GM19023 (cell line): ENCODE measurements around the gene TTC3.

ENCODE experiments used
- ATAC-seq: cut with Tn5 transposase; IDR thresholded peaks from one replicate; pipeline ENCODE4 v1.9.1; 2021; ENCODE audit warnings: mild to moderate bottlenecking, moderate library complexity; ENCODE audit not compliant: unreplicated experiment

Gene TTC3

DNA sequence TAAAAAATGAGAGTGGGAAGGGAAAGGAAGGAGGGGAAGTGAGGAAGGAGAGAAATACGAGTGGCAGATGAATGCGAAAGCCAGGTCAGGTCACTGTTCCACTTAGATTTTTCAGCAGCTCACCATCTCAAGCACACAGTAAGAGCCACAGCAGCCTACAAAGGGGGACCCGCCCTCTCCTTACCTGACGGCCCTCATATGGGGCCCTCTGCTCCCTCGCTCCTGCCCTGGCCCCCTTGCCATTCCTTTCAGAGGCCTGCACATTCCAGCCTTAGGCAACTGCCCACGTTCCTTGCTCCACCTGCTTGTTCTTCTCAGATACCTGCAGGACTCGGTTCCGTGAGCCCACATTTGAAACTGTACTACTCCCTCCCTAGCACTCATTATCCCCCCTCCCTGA, 172.1 kb downstream of the TTC3 start:
- ATAC-seq = no peak

DNA sequence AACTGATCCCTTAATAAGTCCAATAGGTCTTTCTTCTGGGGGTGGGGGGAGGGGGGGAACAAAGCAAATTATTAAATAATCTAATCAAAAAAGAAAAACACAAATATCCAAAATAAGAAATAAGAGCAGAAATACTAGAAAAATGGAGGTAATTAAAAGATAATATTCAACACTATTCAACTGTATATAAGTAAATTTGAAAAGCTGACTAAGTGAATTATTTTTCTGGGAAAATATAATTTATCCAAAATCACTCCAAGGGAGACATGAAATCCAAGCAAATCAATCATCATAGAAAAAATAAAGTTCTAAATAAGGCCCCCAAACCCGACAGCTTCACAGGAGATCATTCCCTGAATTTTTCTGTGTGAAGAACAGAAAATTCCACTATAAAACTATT, 175.2 kb downstream of the TTC3 start:
- no peak for ATAC-seq

DNA sequence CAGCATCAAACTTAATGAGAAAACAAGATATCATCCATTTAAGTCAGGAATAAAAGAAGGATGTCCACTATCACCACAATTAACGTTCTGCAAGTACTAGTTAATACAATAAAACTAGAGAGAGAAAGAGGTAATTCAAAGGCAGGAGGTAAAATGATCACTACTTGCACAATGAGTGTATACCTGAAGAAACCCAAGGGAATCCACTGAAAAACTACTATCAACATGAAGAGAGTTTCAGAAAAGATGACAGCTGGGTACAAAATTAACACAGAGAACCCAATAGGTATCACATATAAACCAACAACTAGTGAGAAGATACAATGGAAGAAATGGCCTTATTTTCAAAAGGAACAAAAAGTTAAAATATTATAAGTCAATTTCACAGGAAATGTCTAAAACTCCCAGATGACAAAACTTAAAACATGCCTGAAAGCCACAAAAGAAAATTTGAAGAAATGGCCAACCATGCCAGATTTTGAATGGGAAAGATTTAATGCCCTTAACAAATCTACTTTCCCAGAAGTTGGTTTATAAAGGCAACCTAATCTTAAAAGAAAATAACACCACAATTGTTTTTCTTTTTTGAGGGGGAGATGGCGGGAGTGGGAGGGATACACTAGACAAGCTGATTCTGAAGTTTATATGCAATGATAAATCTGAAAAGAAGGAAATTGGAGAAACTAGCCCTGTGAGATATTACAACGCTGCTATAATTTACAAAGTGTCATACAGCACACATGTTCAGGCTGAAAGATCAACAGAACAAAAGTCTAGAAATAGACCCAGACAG, 176.3 kb downstream of the TTC3 start:
- no peak for ATAC-seq

DNA sequence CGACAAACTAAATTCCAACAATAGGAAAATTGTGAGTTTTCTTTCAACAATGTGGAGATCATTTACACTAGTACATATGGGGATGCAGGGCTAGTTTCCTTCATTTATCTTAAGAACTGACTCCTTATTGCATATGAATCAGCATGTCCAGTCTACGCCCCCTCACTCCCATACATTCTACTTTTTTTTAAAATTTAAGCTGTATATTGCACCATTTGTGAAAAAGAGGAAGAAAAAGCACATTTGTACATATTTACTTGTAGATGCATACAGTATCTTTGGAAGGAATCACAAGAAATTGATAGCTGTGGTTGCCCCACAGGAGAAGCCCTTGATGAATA, 178.2 kb downstream of the TTC3 start:
- no peak for ATAC-seq
